Ishikawa (cell line): ENCODE data around the gene EEFSEC.

Experiments used
- NFIC ChIP-seq: IDR thresholded peaks from 2 replicates; pipeline ENCODE4 v1.6.1; 2012
- TAF1 ChIP-seq: IDR thresholded peaks from 2 replicates; pipeline ENCODE4 v1.6.1; 2012; ENCODE audit warnings: low read depth, mild to moderate bottlenecking
- TEAD4 ChIP-seq: IDR thresholded peaks from 2 replicates; pipeline ENCODE4 v1.6.1; 2012
- ZBTB7A ChIP-seq: IDR thresholded peaks from 2 replicates; pipeline ENCODE4 v1.6.1; 2012; ENCODE audit warnings: low read depth
- TF ChIP-seq, protein P1 (sequence below): IDR thresholded peaks from 2 replicates; pipeline ENCODE4 v1.6.1; 2012; ENCODE audit warnings: low read depth, mild to moderate bottlenecking
- TF ChIP-seq, protein P2 (sequence below): IDR thresholded peaks from 2 replicates; pipeline ENCODE4 v1.6.1; 2012

- TF ChIP-seq TEAD4 (no peak), TAF1 (no peak), ZBTB7A (no peak), NFIC (no peak)
- TF ChIP-seq, protein P1, sequence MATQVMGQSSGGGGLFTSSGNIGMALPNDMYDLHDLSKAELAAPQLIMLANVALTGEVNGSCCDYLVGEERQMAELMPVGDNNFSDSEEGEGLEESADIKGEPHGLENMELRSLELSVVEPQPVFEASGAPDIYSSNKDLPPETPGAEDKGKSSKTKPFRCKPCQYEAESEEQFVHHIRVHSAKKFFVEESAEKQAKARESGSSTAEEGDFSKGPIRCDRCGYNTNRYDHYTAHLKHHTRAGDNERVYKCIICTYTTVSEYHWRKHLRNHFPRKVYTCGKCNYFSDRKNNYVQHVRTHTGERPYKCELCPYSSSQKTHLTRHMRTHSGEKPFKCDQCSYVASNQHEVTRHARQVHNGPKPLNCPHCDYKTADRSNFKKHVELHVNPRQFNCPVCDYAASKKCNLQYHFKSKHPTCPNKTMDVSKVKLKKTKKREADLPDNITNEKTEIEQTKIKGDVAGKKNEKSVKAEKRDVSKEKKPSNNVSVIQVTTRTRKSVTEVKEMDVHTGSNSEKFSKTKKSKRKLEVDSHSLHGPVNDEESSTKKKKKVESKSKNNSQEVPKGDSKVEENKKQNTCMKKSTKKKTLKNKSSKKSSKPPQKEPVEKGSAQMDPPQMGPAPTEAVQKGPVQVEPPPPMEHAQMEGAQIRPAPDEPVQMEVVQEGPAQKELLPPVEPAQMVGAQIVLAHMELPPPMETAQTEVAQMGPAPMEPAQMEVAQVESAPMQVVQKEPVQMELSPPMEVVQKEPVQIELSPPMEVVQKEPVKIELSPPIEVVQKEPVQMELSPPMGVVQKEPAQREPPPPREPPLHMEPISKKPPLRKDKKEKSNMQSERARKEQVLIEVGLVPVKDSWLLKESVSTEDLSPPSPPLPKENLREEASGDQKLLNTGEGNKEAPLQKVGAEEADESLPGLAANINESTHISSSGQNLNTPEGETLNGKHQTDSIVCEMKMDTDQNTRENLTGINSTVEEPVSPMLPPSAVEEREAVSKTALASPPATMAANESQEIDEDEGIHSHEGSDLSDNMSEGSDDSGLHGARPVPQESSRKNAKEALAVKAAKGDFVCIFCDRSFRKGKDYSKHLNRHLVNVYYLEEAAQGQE = no peak
- TF ChIP-seq, protein P2, sequence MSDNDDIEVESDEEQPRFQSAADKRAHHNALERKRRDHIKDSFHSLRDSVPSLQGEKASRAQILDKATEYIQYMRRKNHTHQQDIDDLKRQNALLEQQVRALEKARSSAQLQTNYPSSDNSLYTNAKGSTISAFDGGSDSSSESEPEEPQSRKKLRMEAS = no peak
These were observed 226.3 kb downstream of the EEFSEC start for GRCh38 chr3:128379367-128380160.
